ENCODE results near the gene RFC4.

- TF ChIP-seq CTCF (IDR thresholded peaks at IDR 0.05; ENCODE audit: insufficient read depth, low read depth, low read length) (no peak), EZH2 (IDR thresholded peaks at IDR 0.05; ENCODE audit: insufficient read depth, low read length) (no peak)
Measured at GRCh38 chr3:186750316-186750715, 56.0 kb downstream of the RFC4 start.

All from astrocyte (in vitro differentiated cells and primary cell).